Omental fat pad (tissue), 4 donors: ENCODE data around the gene HEY2. TPM values are rescaled to one million over a fixed set of nuclear protein-coding genes. Genes with fewer than 3 reads are reported as not detected.

Experiments
- ATAC-seq: fragments of 150-250 bp; one replicate; pipeline ENCODE4 v1.9.1; 2016; ENCODE audit warnings: mild to moderate bottlenecking, moderate library complexity; ENCODE audit not compliant: low FRiP score
- DNase-seq: peaks from one replicate; pipeline ENCODE4 v3.0.0-alpha.2; 2019; ENCODE audit warnings: low spot score
- CTCF ChIP-seq, 3 donors: fragments of 450-650 bp; IDR thresholded peaks; one replicate each; pipeline ENCODE4 v1.5.1; 2016 to 2017; ENCODE audit warnings: antibody characterized with exemption in 3 of 3, mild to moderate bottlenecking in 3 of 3, moderate library complexity in 2 of 3
- total RNA-seq, 4 donors: library from RNA; depleted of rRNA; stranded (reverse); fragments of >200 nt; gene quantifications; one replicate each; pipeline ENCODE4 v1.1.0, GENCODE V29; 2016

The HEY2 gene
- total RNA-seq, 4 donors from 2014 or later, result 0.24 to 3.2 (median 1.5) TPM

DNA sequence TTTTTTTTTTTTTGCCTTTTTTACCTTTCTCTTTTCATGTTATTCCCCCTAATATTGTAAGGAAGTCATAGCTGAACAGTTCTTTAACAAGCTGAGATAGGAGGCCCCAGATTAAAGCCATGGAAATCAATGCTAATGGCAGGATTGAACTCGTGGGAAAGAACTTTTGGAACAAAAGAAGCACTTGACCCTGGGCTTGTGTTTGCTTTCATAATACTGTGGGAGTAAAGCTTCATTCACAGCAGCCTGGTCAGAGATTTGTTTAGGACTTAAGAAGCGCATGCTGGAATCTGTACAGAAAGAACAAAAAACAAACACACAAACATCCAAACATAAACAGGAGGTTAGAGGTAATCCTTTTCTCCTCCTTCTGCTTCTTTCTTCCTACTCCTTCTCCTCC lies 5.1 kb downstream of the HEY2 start:
- ATAC-seq, result no peak
- no peak for TF ChIP-seq CTCF (IDR thresholded peaks at IDR 0.05)
- no peak for DNase-seq

DNA sequence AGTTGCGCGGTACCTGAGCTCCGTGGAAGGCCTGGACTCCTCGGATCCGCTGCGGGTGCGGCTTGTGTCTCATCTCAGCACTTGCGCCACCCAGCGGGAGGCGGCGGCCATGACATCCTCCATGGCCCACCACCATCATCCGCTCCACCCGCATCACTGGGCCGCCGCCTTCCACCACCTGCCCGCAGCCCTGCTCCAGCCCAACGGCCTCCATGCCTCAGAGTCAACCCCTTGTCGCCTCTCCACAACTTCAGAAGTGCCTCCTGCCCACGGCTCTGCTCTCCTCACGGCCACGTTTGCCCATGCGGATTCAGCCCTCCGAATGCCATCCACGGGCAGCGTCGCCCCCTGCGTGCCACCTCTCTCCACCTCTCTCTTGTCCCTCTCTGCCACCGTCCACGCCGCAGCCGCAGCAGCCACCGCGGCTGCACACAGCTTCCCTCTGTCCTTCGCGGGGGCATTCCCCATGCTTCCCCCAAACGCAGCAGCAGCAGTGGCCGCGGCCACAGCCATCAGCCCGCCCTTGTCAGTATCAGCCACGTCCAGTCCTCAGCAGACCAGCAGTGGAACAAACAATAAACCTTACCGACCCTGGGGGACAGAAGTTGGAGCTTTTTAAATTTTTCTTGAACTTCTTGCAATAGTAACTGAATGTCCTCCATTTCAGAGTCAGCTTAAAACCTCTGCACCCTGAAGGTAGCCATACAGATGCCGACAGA lies 9.9 kb downstream of the HEY2 start:
- ATAC-seq, result peak; percentile 44
- no peak for DNase-seq
- no peak for TF ChIP-seq CTCF (IDR thresholded peaks at IDR 0.05)

DNA sequence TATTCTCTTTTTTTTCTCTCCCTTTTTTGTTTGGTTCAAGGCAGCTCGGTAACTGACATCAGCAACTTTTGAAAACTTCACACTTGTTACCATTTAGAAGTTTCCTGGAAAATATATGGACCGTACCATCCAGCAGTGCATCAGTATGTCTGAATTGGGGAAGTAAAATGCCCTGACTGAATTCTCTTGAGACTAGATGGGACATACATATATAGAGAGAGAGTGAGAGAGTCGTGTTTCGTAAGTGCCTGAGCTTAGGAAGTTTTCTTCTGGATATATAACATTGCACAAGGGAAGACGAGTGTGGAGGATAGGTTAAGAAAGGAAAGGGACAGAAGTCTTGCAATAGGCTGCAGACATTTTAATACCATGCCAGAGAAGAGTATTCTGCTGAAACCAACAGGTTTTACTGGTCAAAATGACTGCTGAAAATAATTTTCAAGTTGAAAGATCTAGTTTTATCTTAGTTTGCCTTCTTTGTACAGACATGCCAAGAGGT lies 10.6 kb downstream of the HEY2 start:
- DNase-seq, result no peak
- ATAC-seq, result no peak
- TF ChIP-seq CTCF (IDR thresholded peaks at IDR 0.05), result no peak

- ATAC-seq (no peak), DNase-seq (no peak)
- no peak for TF ChIP-seq CTCF (IDR thresholded peaks at IDR 0.05)
Observed at GRCh38 chr6:125764121-125764671, 14.8 kb downstream of the HEY2 start.

GRCh38 chr6:125765944-125766343 lies 16.5 kb downstream of the HEY2 start:
- ATAC-seq (no peak), DNase-seq (no peak)
- TF ChIP-seq CTCF (IDR thresholded peaks at IDR 0.05), result no peak

GRCh38 chr6:125766641-125767040 lies 17.2 kb downstream of the HEY2 start:
- ATAC-seq (no peak), DNase-seq (no peak)
- no peak for TF ChIP-seq CTCF (IDR thresholded peaks at IDR 0.05)
